HG02973 (cell line): ENCODE measurements around the gene USP35.

Source experiments
- ATAC-seq: cut with Tn5 transposase; IDR thresholded peaks from one replicate; pipeline ENCODE4 v1.9.1; 2021; ENCODE audit warnings: moderate library complexity; ENCODE audit not compliant: unreplicated experiment

The USP35 gene

GRCh38 chr11:78259777-78260487, 71.2 kb downstream of the USP35 start:
- no peak for ATAC-seq

GRCh38 chr11:78261367-78261766, 72.6 kb downstream of the USP35 start:
- ATAC-seq, result no peak

GRCh38 chr11:78261828-78262227, 73.1 kb downstream of the USP35 start:
- ATAC-seq, result no peak

GRCh38 chr11:78262238-78262637, 73.5 kb downstream of the USP35 start:
- ATAC-seq, result no peak

GRCh38 chr11:78262691-78263090, 74.0 kb downstream of the USP35 start:
- ATAC-seq, result no peak
